WTC11 (cell line): ENCODE measurements around the gene TRIM74. TPM values are rescaled to one million over a fixed set of nuclear protein-coding genes. Genes with fewer than 3 reads are reported as not detected.

Experiments used
- ATF1 ChIP-seq: sonication (generic); formaldehyde crosslinking; IDR thresholded peaks from 2 replicates; pipeline ENCODE4 v1.8.1; 2023; ENCODE audit warnings: mild to moderate bottlenecking, moderate library complexity, missing genetic modification reagents
- ETV6 ChIP-seq: sonication (generic); formaldehyde crosslinking; IDR thresholded peaks from 2 replicates; pipeline ENCODE4 v1.8.1; 2022; ENCODE audit warnings: mild to moderate bottlenecking, missing genetic modification reagents
- FOXK1 ChIP-seq: sonication (generic); formaldehyde crosslinking; IDR thresholded peaks from 2 replicates; pipeline ENCODE4 v1.8.0; 2022; ENCODE audit warnings: mild to moderate bottlenecking, moderate library complexity, missing genetic modification reagents
- FOXP1 ChIP-seq: sonication (generic); formaldehyde crosslinking; IDR thresholded peaks from 2 replicates; pipeline ENCODE4 v1.8.0; 2022; ENCODE audit warnings: missing genetic modification reagents, mild to moderate bottlenecking, moderate library complexity, borderline replicate concordance
- KAT7 ChIP-seq: sonication (generic); formaldehyde crosslinking; IDR thresholded peaks from 2 replicates; pipeline ENCODE4 v1.8.1; 2023; ENCODE audit warnings: missing genetic modification reagents, mild to moderate bottlenecking, borderline replicate concordance
- NFE2L1 ChIP-seq: sonication (generic); formaldehyde crosslinking; IDR thresholded peaks from 2 replicates; pipeline ENCODE4 v1.8.1; 2023; ENCODE audit warnings: missing genetic modification reagents
- NFYB ChIP-seq: sonication (generic); formaldehyde crosslinking; conservative IDR thresholded peaks from 2 replicates; pipeline ENCODE4 v1.8.0; 2022; ENCODE audit warnings: low read depth, missing genetic modification reagents
- PREB ChIP-seq: sonication (generic); formaldehyde crosslinking; IDR thresholded peaks from 2 replicates; pipeline ENCODE4 v1.8.1; 2022; ENCODE audit warnings: mild to moderate bottlenecking, missing genetic modification reagents, moderate library complexity, borderline replicate concordance
- PRRX2 ChIP-seq: fragments of 250-450 bp; sonication (Bioruptor Pico); IDR thresholded peaks from 2 replicates; pipeline ENCODE4 v1.8.0; 2021; ENCODE audit warnings: mild to moderate bottlenecking
- SMAD4 ChIP-seq: sonication (generic); formaldehyde crosslinking; IDR thresholded peaks from 2 replicates; pipeline ENCODE4 v1.8.0; 2022; ENCODE audit warnings: mild to moderate bottlenecking, missing genetic modification reagents
- SOX15 ChIP-seq: fragments of 250-450 bp; sonication (Bioruptor Pico); IDR thresholded peaks from 2 replicates; pipeline ENCODE4 v1.9.0; 2021; ENCODE audit warnings: mild to moderate bottlenecking
- TCF7 ChIP-seq: sonication (generic); formaldehyde crosslinking; IDR thresholded peaks from 2 replicates; pipeline ENCODE4 v1.8.0; 2022; ENCODE audit warnings: mild to moderate bottlenecking, low read depth, missing genetic modification reagents, moderate library complexity
- ZNF219 ChIP-seq: sonication (generic); formaldehyde crosslinking; IDR thresholded peaks from 2 replicates; pipeline ENCODE4 v1.8.0; 2023; ENCODE audit warnings: missing genetic modification reagents, mild to moderate bottlenecking, borderline replicate concordance
- ZNF263 ChIP-seq: sonication (generic); formaldehyde crosslinking; IDR thresholded peaks from 2 replicates; pipeline ENCODE4 v1.8.1; 2022; ENCODE audit warnings: low read depth, mild to moderate bottlenecking, moderate library complexity, missing genetic modification reagents
- ZNF396 ChIP-seq: fragments of 250-450 bp; sonication (Bioruptor Pico); IDR thresholded peaks from 2 replicates; pipeline ENCODE4 v1.8.0; 2021; ENCODE audit warnings: mild to moderate bottlenecking, moderate library complexity, borderline replicate concordance
- ZNF671 ChIP-seq: fragments of 250-450 bp; sonication (Bioruptor Pico); IDR thresholded peaks from 2 replicates; pipeline ENCODE4 v1.8.0; 2021; ENCODE audit warnings: mild to moderate bottlenecking
- total RNA-seq: library from RNA; stranded (reverse); gene quantifications from 3 replicates; pipeline ENCODE4 v1.2.3, GENCODE V29; 2021
- TF ChIP-seq, protein P1 (sequence below): sonication (generic); formaldehyde crosslinking; IDR thresholded peaks from 2 replicates; pipeline ENCODE4 v1.8.1; 2023; ENCODE audit warnings: mild to moderate bottlenecking, missing genetic modification reagents
- TF ChIP-seq, protein P2 (sequence below): sonication (generic); formaldehyde crosslinking; conservative IDR thresholded peaks from 2 replicates; pipeline ENCODE4 v1.8.1; 2022; ENCODE audit warnings: mild to moderate bottlenecking, missing genetic modification reagents
- TF ChIP-seq, protein P3 (sequence below): sonication (generic); formaldehyde crosslinking; IDR thresholded peaks from 2 replicates; pipeline ENCODE4 v1.8.0; 2022; ENCODE audit warnings: mild to moderate bottlenecking, missing genetic modification reagents
- TF ChIP-seq, protein P4 (sequence below): sonication (generic); formaldehyde crosslinking; IDR thresholded peaks from 2 replicates; pipeline ENCODE4 v1.8.1; 2022; ENCODE audit warnings: low read depth, mild to moderate bottlenecking, moderate library complexity, missing genetic modification reagents, borderline replicate concordance
- TF ChIP-seq, protein P5 (sequence below): fragments of 250-450 bp; sonication (Bioruptor Pico); IDR thresholded peaks from 2 replicates; pipeline ENCODE4 v1.9.0; 2021; ENCODE audit warnings: mild to moderate bottlenecking
- TF ChIP-seq, protein P6 (sequence below): fragments of 250-450 bp; sonication (Bioruptor Pico); IDR thresholded peaks from 2 replicates; pipeline ENCODE4 v1.9.0; 2021; ENCODE audit warnings: mild to moderate bottlenecking, borderline replicate concordance
- TF ChIP-seq, protein P7 (sequence below): sonication (generic); formaldehyde crosslinking; conservative IDR thresholded peaks from 2 replicates; pipeline ENCODE4 v1.8.1; 2023; ENCODE audit warnings: mild to moderate bottlenecking, low read depth, missing genetic modification reagents, moderate library complexity

TRIM74 gene
- total RNA-seq, 1 experiment from 2014 or later: 0.15 TPM

DNA sequence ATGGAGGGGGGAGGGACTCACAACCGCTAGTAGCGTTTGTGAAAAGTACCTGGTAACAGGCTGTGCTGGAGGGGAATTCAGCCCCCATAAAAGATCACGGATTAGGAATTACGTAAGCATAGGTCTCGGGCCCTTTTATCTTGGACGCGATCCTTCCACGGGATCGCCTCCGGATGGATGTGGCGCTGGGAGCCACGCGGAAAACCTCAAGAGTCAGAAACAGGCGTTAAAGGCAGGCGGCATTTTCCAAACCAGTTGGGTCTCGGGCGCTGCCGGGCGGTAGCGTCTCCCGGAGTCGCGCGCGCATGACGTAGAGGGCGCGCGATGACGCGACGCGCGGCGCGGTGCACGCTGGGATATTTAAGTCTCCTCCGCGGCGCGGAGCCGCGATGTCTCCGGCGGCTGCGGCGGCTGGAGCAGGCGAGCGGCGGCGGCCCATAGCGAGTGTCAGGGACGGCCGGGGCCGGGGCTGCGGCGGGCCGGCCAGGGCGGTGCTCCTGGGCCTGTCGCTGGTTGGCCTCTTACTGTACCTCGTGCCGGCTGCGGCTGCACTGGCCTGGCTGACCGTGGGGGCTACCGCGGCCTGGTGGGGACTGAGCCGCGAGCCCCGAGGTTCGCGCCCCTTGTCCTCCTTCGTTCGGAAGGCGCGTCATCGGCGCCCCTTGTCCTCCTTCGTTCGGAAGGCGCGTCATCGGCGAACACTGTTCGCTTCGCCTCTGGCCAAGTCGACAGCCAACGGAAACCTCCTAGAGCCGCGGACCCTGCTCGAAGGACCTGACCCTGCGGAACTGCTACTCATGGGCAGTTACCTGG, 44.3 kb downstream of the TRIM74 start, which contains the start of gene POM121 (continued):
- no peak for TF ChIP-seq SMAD4 (CRISPR knock-in tag)
- TF ChIP-seq, protein P1, sequence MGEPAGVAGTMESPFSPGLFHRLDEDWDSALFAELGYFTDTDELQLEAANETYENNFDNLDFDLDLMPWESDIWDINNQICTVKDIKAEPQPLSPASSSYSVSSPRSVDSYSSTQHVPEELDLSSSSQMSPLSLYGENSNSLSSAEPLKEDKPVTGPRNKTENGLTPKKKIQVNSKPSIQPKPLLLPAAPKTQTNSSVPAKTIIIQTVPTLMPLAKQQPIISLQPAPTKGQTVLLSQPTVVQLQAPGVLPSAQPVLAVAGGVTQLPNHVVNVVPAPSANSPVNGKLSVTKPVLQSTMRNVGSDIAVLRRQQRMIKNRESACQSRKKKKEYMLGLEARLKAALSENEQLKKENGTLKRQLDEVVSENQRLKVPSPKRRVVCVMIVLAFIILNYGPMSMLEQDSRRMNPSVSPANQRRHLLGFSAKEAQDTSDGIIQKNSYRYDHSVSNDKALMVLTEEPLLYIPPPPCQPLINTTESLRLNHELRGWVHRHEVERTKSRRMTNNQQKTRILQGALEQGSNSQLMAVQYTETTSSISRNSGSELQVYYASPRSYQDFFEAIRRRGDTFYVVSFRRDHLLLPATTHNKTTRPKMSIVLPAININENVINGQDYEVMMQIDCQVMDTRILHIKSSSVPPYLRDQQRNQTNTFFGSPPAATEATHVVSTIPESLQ: no peak
- TF ChIP-seq SOX15 (CRISPR knock-in tag): no peak
- TF ChIP-seq NFYB (CRISPR knock-in tag): no peak
- TF ChIP-seq ZNF219 (CRISPR knock-in tag): no peak
- peak; percentile 51; the same call in 1 of the 2 replicates for TF ChIP-seq KAT7
- TF ChIP-seq, protein P2, sequence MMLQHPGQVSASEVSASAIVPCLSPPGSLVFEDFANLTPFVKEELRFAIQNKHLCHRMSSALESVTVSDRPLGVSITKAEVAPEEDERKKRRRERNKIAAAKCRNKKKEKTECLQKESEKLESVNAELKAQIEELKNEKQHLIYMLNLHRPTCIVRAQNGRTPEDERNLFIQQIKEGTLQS: no peak
- TF ChIP-seq ZNF263 (CRISPR knock-in tag): no peak
- 0 out of 2 replicates have a peak, but pooled peaks have one; percentile 48 for TF ChIP-seq ETV6 (CRISPR knock-in tag)
- no peak for TF ChIP-seq TCF7
- TF ChIP-seq FOXK1 (CRISPR knock-in tag): peak; percentile 95
- TF ChIP-seq, protein P3, sequence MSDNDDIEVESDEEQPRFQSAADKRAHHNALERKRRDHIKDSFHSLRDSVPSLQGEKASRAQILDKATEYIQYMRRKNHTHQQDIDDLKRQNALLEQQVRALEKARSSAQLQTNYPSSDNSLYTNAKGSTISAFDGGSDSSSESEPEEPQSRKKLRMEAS (CRISPR knock-in tag): peak; percentile 62; the same call in 1 of the 2 replicates
- no peak for TF ChIP-seq ATF1 (CRISPR knock-in tag)
- TF ChIP-seq, protein P4, sequence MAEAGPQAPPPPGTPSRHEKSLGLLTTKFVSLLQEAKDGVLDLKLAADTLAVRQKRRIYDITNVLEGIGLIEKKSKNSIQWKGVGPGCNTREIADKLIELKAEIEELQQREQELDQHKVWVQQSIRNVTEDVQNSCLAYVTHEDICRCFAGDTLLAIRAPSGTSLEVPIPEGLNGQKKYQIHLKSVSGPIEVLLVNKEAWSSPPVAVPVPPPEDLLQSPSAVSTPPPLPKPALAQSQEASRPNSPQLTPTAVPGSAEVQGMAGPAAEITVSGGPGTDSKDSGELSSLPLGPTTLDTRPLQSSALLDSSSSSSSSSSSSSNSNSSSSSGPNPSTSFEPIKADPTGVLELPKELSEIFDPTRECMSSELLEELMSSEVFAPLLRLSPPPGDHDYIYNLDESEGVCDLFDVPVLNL (CRISPR knock-in tag): no peak; the same call in 1 of the 2 replicates
- 0 out of 2 replicates have a peak, but pooled peaks have one; percentile 77 for TF ChIP-seq PRRX2 (CRISPR knock-in tag)
- TF ChIP-seq, protein P5, sequence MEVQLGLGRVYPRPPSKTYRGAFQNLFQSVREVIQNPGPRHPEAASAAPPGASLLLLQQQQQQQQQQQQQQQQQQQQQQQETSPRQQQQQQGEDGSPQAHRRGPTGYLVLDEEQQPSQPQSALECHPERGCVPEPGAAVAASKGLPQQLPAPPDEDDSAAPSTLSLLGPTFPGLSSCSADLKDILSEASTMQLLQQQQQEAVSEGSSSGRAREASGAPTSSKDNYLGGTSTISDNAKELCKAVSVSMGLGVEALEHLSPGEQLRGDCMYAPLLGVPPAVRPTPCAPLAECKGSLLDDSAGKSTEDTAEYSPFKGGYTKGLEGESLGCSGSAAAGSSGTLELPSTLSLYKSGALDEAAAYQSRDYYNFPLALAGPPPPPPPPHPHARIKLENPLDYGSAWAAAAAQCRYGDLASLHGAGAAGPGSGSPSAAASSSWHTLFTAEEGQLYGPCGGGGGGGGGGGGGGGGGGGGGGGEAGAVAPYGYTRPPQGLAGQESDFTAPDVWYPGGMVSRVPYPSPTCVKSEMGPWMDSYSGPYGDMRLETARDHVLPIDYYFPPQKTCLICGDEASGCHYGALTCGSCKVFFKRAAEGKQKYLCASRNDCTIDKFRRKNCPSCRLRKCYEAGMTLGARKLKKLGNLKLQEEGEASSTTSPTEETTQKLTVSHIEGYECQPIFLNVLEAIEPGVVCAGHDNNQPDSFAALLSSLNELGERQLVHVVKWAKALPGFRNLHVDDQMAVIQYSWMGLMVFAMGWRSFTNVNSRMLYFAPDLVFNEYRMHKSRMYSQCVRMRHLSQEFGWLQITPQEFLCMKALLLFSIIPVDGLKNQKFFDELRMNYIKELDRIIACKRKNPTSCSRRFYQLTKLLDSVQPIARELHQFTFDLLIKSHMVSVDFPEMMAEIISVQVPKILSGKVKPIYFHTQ (CRISPR knock-in tag): no peak
- peak; percentile 47 for TF ChIP-seq FOXP1 (CRISPR knock-in tag)
- TF ChIP-seq, protein P6, sequence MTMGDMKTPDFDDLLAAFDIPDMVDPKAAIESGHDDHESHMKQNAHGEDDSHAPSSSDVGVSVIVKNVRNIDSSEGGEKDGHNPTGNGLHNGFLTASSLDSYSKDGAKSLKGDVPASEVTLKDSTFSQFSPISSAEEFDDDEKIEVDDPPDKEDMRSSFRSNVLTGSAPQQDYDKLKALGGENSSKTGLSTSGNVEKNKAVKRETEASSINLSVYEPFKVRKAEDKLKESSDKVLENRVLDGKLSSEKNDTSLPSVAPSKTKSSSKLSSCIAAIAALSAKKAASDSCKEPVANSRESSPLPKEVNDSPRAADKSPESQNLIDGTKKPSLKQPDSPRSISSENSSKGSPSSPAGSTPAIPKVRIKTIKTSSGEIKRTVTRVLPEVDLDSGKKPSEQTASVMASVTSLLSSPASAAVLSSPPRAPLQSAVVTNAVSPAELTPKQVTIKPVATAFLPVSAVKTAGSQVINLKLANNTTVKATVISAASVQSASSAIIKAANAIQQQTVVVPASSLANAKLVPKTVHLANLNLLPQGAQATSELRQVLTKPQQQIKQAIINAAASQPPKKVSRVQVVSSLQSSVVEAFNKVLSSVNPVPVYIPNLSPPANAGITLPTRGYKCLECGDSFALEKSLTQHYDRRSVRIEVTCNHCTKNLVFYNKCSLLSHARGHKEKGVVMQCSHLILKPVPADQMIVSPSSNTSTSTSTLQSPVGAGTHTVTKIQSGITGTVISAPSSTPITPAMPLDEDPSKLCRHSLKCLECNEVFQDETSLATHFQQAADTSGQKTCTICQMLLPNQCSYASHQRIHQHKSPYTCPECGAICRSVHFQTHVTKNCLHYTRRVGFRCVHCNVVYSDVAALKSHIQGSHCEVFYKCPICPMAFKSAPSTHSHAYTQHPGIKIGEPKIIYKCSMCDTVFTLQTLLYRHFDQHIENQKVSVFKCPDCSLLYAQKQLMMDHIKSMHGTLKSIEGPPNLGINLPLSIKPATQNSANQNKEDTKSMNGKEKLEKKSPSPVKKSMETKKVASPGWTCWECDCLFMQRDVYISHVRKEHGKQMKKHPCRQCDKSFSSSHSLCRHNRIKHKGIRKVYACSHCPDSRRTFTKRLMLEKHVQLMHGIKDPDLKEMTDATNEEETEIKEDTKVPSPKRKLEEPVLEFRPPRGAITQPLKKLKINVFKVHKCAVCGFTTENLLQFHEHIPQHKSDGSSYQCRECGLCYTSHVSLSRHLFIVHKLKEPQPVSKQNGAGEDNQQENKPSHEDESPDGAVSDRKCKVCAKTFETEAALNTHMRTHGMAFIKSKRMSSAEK (CRISPR knock-in tag): 0 out of 2 replicates have a peak, but pooled peaks have one; percentile 69
- TF ChIP-seq ZNF671: no peak
- TF ChIP-seq, protein P7, sequence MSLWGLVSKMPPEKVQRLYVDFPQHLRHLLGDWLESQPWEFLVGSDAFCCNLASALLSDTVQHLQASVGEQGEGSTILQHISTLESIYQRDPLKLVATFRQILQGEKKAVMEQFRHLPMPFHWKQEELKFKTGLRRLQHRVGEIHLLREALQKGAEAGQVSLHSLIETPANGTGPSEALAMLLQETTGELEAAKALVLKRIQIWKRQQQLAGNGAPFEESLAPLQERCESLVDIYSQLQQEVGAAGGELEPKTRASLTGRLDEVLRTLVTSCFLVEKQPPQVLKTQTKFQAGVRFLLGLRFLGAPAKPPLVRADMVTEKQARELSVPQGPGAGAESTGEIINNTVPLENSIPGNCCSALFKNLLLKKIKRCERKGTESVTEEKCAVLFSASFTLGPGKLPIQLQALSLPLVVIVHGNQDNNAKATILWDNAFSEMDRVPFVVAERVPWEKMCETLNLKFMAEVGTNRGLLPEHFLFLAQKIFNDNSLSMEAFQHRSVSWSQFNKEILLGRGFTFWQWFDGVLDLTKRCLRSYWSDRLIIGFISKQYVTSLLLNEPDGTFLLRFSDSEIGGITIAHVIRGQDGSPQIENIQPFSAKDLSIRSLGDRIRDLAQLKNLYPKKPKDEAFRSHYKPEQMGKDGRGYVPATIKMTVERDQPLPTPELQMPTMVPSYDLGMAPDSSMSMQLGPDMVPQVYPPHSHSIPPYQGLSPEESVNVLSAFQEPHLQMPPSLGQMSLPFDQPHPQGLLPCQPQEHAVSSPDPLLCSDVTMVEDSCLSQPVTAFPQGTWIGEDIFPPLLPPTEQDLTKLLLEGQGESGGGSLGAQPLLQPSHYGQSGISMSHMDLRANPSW (CRISPR knock-in tag): no peak
- no peak for TF ChIP-seq NFE2L1 (CRISPR knock-in tag)
- TF ChIP-seq ZNF396 (CRISPR knock-in tag): no peak
- TF ChIP-seq PREB (CRISPR knock-in tag): no peak
